Naive thymus-derived CD4-positive, alpha-beta T cell (primary cell): ENCODE measurements around the gene RNASE8. TPM values are rescaled to one million over a fixed set of nuclear protein-coding genes. Genes with fewer than 3 reads are reported as not detected.
A peak's percentile ranks its signal among the peaks of the same experiment; 100 is the strongest.

ENCODE experiments used
- ATAC-seq: fragments of 150-1000 bp; cut with Tn5 transposase; 2 replicates; pipeline ENCODE4 v1.10.0; 2021; ENCODE audit warnings: mild to moderate bottlenecking, moderate library complexity
- CTCF ChIA-PET: fragments of 350-600 bp; sonication (Branson Sonifier 250); formaldehyde crosslinking; loops from one replicate; lab custom pipeline; 2021; ENCODE audit warnings: antibody characterized with exemption; lab: Charles Lee
- POLR2A ChIA-PET: fragments of 350-600 bp; sonication (Branson Sonifier 250); formaldehyde crosslinking; loops from one replicate; lab custom pipeline; 2021; ENCODE audit warnings: antibody characterized with exemption, inconsistent platforms; lab: Charles Lee
- DNase-seq, 9 donors: peaks; one replicate each; pipeline versions ENCODE4 v3.0.0 to v3.0.0-alpha.2; 2020 to 2022; ENCODE audit warnings: mixed read lengths in 1 of 9
- H3K27ac ChIP-seq: one replicate; pipeline ENCODE4 v1.7.0; 2013; ENCODE audit warnings: mild to moderate bottlenecking, low read depth, low read length, moderate library complexity
- H3K27me3 ChIP-seq, 2 donors: one replicate each; pipeline ENCODE4 v1.7.0; 2013; ENCODE audit warnings: low read length in 2 of 2, mild to moderate bottlenecking in 2 of 2, moderate library complexity in 2 of 2; ENCODE audit not compliant: control insufficient read depth in 2 of 2, insufficient read depth in 2 of 2
- H3K36me3 ChIP-seq, 3 experiments: 1 replicate in 2 of 3; 2 replicates in 1 of 3; pipeline ENCODE4 v1.7.0; 2013; ENCODE audit warnings: low read length in 3 of 3, mild to moderate bottlenecking in 3 of 3, moderate library complexity in 1 of 3; ENCODE audit not compliant: insufficient read depth in 3 of 3, control insufficient read depth in 2 of 3
- H3K4me1 ChIP-seq, 2 donors: one replicate each; pipeline ENCODE4 v1.7.0; 2013; ENCODE audit warnings: low read length in 2 of 2, mild to moderate bottlenecking in 2 of 2, moderate library complexity in 1 of 2; ENCODE audit not compliant: control insufficient read depth in 2 of 2, insufficient read depth in 2 of 2
- H3K4me3 ChIP-seq: 2 replicates; pipeline ENCODE4 v1.7.0; 2013; ENCODE audit warnings: mild to moderate bottlenecking, low read length
- H3K9me3 ChIP-seq, 3 experiments: 1 replicate in 2 of 3; 2 replicates in 1 of 3; pipeline ENCODE4 v1.7.0; 2013; ENCODE audit warnings: low read length in 3 of 3; ENCODE audit not compliant: control insufficient read depth in 2 of 3
- H3K27ac Mint-ChIP-seq, 9 donors: one replicate each; pipeline ENCODE4 v1.8.0; 2020 to 2022; ENCODE audit warnings: mixed read lengths in 9 of 9, mild to moderate bottlenecking in 8 of 9, moderate library complexity in 5 of 9, inconsistent platforms in 2 of 9
- H3K27me3 Mint-ChIP-seq, 5 donors: one replicate each; pipeline ENCODE4 v1.8.0; 2021 to 2022; ENCODE audit warnings: mixed read lengths in 5 of 5, mild to moderate bottlenecking in 1 of 5
- H3K36me3 Mint-ChIP-seq, 5 donors: one replicate each; pipeline ENCODE4 v1.8.0; 2020 to 2022; ENCODE audit warnings: mixed read lengths in 5 of 5, mild to moderate bottlenecking in 3 of 5, inconsistent platforms in 1 of 5
- H3K4me1 Mint-ChIP-seq, 7 donors: one replicate each; pipeline ENCODE4 v1.8.0; 2020 to 2022; ENCODE audit warnings: mixed read lengths in 7 of 7, mild to moderate bottlenecking in 3 of 7, inconsistent platforms in 1 of 7
- H3K4me3 Mint-ChIP-seq, 10 donors: one replicate each; pipeline ENCODE4 v1.8.0; 2020 to 2022; ENCODE audit warnings: mild to moderate bottlenecking in 10 of 10, mixed read lengths in 10 of 10, moderate library complexity in 6 of 10, inconsistent platforms in 2 of 10
- H3K9me3 Mint-ChIP-seq, 11 donors: one replicate each; pipeline ENCODE4 v1.8.0; 2020 to 2022; ENCODE audit warnings: mixed read lengths in 11 of 11, mild to moderate bottlenecking in 4 of 11, inconsistent platforms in 1 of 11, moderate library complexity in 1 of 11
- intact Hi-C, 2 donors: fragments of 100-400 bp; cut with micrococcal nuclease; formaldehyde crosslinking; loops; one replicate each; pipeline ENCODE4 v1.15.1; 2023
- polyA plus RNA-seq, 2 donors: library from polyadenylated mRNA; unstranded; fragments of 300-500 nt; fragmentation: Illumina TruSeq; gene quantifications; one replicate each; pipeline ENCODE4 v1.2.3, GENCODE V29; 2021
- total RNA-seq, 6 experiments: library from RNA in 5 of 6; stranded (reverse) in 5 of 6; gene quantifications; 1 replicate in 5 of 6; 2 replicates in 1 of 6; pipeline ENCODE4 v1.2.3 and lab custom pipeline; 2021 to 2026

Gene RNASE8
- total and polyA plus RNA-seq, 7 experiments from 2014 or later, result not detected

GRCh38 chr14:21096978-21097635 lies 39.5 kb downstream of the RNASE8 start:
- Mint-ChIP-seq H3K27ac (peak overlapping the region; percentile 71 to 93 (median 87)), H3K9me3 (peaks cover 0 to 6% (median 0%) of the 10 kb centered on the region in 11 donors), H3K4me3 (peak overlapping the region; percentile 62 to 88 (median 80)), H3K27me3 (peaks cover 0 to 33% (median 0%) of the 10 kb centered on the region in 5 donors), H3K36me3 (peaks cover 0 to 2% (median 0%) of the 10 kb centered on the region in 5 donors), H3K4me1 (peaks cover 10 to 31% (median 27%) of the 10 kb centered on the region in 7 donors)
- no peaks in the 10 kb centered on the region for H3K9me3 ChIP-seq
- no peak for ATAC-seq
- H3K27me3 ChIP-seq, result peaks cover 0 to 4% of the 10 kb centered on the region in 2 donors
- H3K36me3 ChIP-seq, result no peaks in the 10 kb centered on the region
- peak in 2 of 9 donors; percentile 27 to 30 for DNase-seq
- peak overlapping the region; percentile 68 for H3K27ac ChIP-seq
- peaks cover 0 to 7% of the 10 kb centered on the region in 2 donors for H3K4me1 ChIP-seq
- no peak overlapping the region for H3K4me3 ChIP-seq
- POLR2A ChIA-PET, result interaction anchor here (1.0 to 2.3 kb wide), 4 partner anchors 8 to 82 kb away, joined by 3 to 9 read pairs (median 5); no protein-coding TSS in a partner anchor
- CTCF ChIA-PET, result interaction anchor here (0.6 to 11.3 kb wide), 3 partner anchors 8 to 126 kb away, joined by 3 to 132 read pairs (median 123); no protein-coding TSS in a partner anchor
- intact Hi-C loops, result no loop called here

- H3K27ac ChIP-seq, result peak overlapping the region; percentile 68
- POLR2A ChIA-PET, result interaction anchor here (1.6 to 2.3 kb wide), 3 partner anchors 8 to 83 kb away, joined by 4 to 9 read pairs (median 6); no protein-coding TSS in a partner anchor
Observed at GRCh38 chr14:21097636-21098075, 40.0 kb downstream of the RNASE8 start.

GRCh38 chr14:21098076-21098891 lies 40.7 kb downstream of the RNASE8 start, which contains the start of gene ZNF219:
TSS of gene ZNF219 (minus strand) at chr14:21098655. CDS start at chr14:21093591, 5,064 bp downstream.
- ATAC-seq, result peak; percentile 69
- H3K27ac Mint-ChIP-seq, result peak within 1 kb of the TSS; percentile 73 to 97 (median 90)
- peaks cover 0 to 6% (median 0%) of the 10 kb centered on the region in 11 donors for H3K9me3 Mint-ChIP-seq
- CTCF ChIA-PET, result interaction anchor here (11.3 kb wide), 1 partner anchor 83 kb away, joined by 132 read pairs; no protein-coding TSS in a partner anchor
- Histone ChIP-seq H3K36me3 (no peaks in the 10 kb centered on the region), H3K27me3 (peaks cover 0 to 4% of the 10 kb centered on the region in 2 donors), H3K9me3 (no peaks in the 10 kb centered on the region), H3K27ac (peak within 1 kb of the TSS; percentile 74), H3K4me1 (peaks cover 0 to 11% of the 10 kb centered on the region in 2 donors), H3K4me3 (peak within 1 kb of the TSS; percentile 56)
- H3K4me3 Mint-ChIP-seq, result peak within 1 kb of the TSS; percentile 82 to 94 (median 86)
- POLR2A ChIA-PET, result interaction anchor here (2.0 kb wide), 1 partner anchor 9 kb away, joined by 9 read pairs; no protein-coding TSS in a partner anchor
- peaks cover 0 to 30% (median 0%) of the 10 kb centered on the region in 5 donors for H3K27me3 Mint-ChIP-seq
- no peaks in the 10 kb centered on the region for H3K36me3 Mint-ChIP-seq
- intact Hi-C loops, result no loop called here
- peaks cover 12 to 29% (median 25%) of the 10 kb centered on the region in 7 donors for H3K4me1 Mint-ChIP-seq
- peak in 6 of 9 donors; percentile 11 to 53 (median 26) for DNase-seq

More at GRCh38 chr14:21097636-21098075, 40.0 kb downstream of the RNASE8 start:
- no peak overlapping the region for H3K4me3 ChIP-seq
- no peaks in the 10 kb centered on the region for H3K36me3 Mint-ChIP-seq
- intact Hi-C loops, result no loop called here
- no peaks in the 10 kb centered on the region for H3K9me3 ChIP-seq
- peaks cover 0 to 33% (median 0%) of the 10 kb centered on the region in 5 donors for H3K27me3 Mint-ChIP-seq
- ATAC-seq (no peak), DNase-seq (peak in 2 of 9 donors; percentile 14 to 28)
- peaks cover 0 to 7% of the 10 kb centered on the region in 2 donors for H3K4me1 ChIP-seq
- peak overlapping the region; percentile 62 to 88 (median 80) for H3K4me3 Mint-ChIP-seq
- H3K36me3 ChIP-seq, result no peaks in the 10 kb centered on the region
- H3K4me1 Mint-ChIP-seq, result peaks cover 10 to 28% (median 26%) of the 10 kb centered on the region in 7 donors
- peaks cover 0 to 4% of the 10 kb centered on the region in 2 donors for H3K27me3 ChIP-seq
- H3K27ac Mint-ChIP-seq, result peak overlapping the region; percentile 71 to 93 (median 87)
- peaks cover 0 to 6% (median 0%) of the 10 kb centered on the region in 11 donors for H3K9me3 Mint-ChIP-seq
- CTCF ChIA-PET, result interaction anchor here (11.3 kb wide), 1 partner anchor 82 kb away, joined by 132 read pairs; no protein-coding TSS in a partner anchor

GRCh38 chr14:21098892-21099595 lies 41.4 kb downstream of the RNASE8 start:
- Mint-ChIP-seq H3K4me3 (peak overlapping the region; percentile 82 to 94 (median 86)), H3K27me3 (peaks cover 0 to 23% (median 0%) of the 10 kb centered on the region in 5 donors), H3K4me1 (peaks cover 16 to 33% (median 29%) of the 10 kb centered on the region in 7 donors), H3K27ac (peak overlapping the region; percentile 73 to 97 (median 90)), H3K36me3 (peaks cover 0 to 1% (median 0%) of the 10 kb centered on the region in 5 donors), H3K9me3 (peaks cover 0 to 6% (median 0%) of the 10 kb centered on the region in 11 donors)
- peaks cover 0 to 13% of the 10 kb centered on the region in 2 donors for H3K4me1 ChIP-seq
- peaks cover 0 to 4% of the 10 kb centered on the region in 2 donors for H3K27me3 ChIP-seq
- H3K27ac ChIP-seq, result peak overlapping the region; percentile 74
- H3K9me3 ChIP-seq, result no peaks in the 10 kb centered on the region
- H3K4me3 ChIP-seq, result peak overlapping the region; percentile 56
- CTCF ChIA-PET, result no interaction called here
- ATAC-seq (no peak), DNase-seq (no peak)
- POLR2A ChIA-PET, result interaction anchor here (1.1 to 2.9 kb wide), 3 partner anchors 10 to 28 kb away, joined by 4 to 12 read pairs (median 9); no protein-coding TSS in a partner anchor
- H3K36me3 ChIP-seq, result no peaks in the 10 kb centered on the region
- intact Hi-C loops, result no loop called here

GRCh38 chr14:21099596-21099985 lies 42.0 kb downstream of the RNASE8 start:
- H3K27ac Mint-ChIP-seq, result peak overlapping the region in 8 of 9 donors; percentile 83 to 97 (median 90)
- H3K4me1 Mint-ChIP-seq, result peaks cover 19 to 35% (median 32%) of the 10 kb centered on the region in 7 donors
- H3K27me3 ChIP-seq, result peaks cover 0 to 4% of the 10 kb centered on the region in 2 donors
- intact Hi-C loops, result no loop called here
- no peak overlapping the region for H3K27ac ChIP-seq
- no peak for DNase-seq
- H3K36me3 ChIP-seq, result no peaks in the 10 kb centered on the region
- no peak overlapping the region for H3K4me3 ChIP-seq
- peaks cover 0 to 22% (median 0%) of the 10 kb centered on the region in 5 donors for H3K27me3 Mint-ChIP-seq
- H3K9me3 ChIP-seq, result no peaks in the 10 kb centered on the region
- ChIA-PET CTCF (interaction anchor here (1.3 kb wide), 1 partner anchor 31 kb away, joined by 6 read pairs; no protein-coding TSS in a partner anchor), POLR2A (interaction anchor here (1.1 to 2.9 kb wide), 2 partner anchors 12 to 29 kb away, joined by 4 to 12 read pairs; no protein-coding TSS in a partner anchor)
- H3K36me3 Mint-ChIP-seq, result peaks cover 0 to 1% (median 0%) of the 10 kb centered on the region in 5 donors
- peaks cover under 1 to 13% of the 10 kb centered on the region in 2 donors for H3K4me1 ChIP-seq
- H3K4me3 Mint-ChIP-seq, result peak overlapping the region; percentile 82 to 94 (median 86)
- peaks cover 0 to 6% (median 0%) of the 10 kb centered on the region in 11 donors for H3K9me3 Mint-ChIP-seq
- ATAC-seq, result no peak
